Renal cortex interstitium (tissue), 11 donors: Measurements from ENCODE around the gene SFXN3. TPM values are rescaled to one million over a fixed set of nuclear protein-coding genes. Genes with fewer than 3 reads are reported as not detected.

Experiments used
- DNase-seq, 11 donors: peaks; one replicate each; pipeline ENCODE4 v3.0.0-alpha.2; 2013; ENCODE audit warnings: low read depth in 9 of 11, low spot score in 4 of 11; ENCODE audit errors: extremely low read depth in 1 of 11
- polyA plus RNA-seq, 3 donors: library from polyadenylated mRNA; unstranded; fragments of 120-200 nt; gene quantifications; one replicate each; pipeline ENCODE4 v1.2.1, GENCODE V29; 2013; ENCODE audit not compliant: insufficient read length in 3 of 3

SFXN3 gene
- polyA plus RNA-seq, 3 donors = 22.4 to 36.1 (median 24.2) TPM

DNA sequence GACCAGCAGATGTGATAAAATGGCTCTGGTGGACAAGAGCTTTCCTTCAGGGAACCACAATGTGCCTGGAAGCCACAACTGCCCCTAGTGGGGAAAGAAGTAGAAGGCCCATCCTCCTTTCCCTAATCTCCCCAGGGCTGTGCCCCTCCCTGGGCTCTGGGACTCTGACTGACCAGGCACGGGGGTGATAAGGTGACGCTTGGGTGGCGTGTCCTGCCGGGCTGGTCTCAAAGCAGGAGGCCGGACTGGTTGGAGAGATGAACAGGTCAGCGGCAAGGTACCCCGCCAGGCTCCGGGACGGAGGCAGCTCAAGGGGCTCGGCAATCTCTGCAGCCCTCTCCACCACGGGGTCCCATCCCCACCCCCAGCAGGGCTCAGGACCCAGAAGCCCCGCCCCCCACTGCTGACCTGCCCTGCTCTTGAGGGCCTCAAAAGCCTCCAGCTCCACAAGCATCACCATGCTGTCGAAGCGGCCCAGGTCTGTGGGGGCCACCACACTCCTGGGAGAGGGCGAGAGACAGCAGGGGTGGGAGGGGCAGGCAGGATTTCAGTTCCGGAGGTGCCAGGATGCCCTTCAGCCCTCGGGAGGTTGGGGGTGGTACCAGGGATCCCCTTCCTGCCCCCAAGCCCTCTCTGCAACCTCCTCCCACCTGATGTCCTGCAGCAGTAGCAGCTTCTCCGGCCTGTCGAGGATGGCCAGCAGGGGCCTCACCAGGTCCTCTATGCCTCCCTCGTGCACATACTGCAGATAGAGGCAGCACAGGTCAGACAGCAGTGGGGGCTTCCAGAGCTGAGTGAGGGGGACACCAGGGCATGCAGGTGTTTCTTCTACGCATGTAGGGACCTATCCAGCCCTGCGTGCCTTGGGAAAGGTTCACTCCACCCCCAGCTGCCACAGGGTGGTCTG lies 19.3 kb upstream of the SFXN3 start:
- DNase-seq = no peak

DNA sequence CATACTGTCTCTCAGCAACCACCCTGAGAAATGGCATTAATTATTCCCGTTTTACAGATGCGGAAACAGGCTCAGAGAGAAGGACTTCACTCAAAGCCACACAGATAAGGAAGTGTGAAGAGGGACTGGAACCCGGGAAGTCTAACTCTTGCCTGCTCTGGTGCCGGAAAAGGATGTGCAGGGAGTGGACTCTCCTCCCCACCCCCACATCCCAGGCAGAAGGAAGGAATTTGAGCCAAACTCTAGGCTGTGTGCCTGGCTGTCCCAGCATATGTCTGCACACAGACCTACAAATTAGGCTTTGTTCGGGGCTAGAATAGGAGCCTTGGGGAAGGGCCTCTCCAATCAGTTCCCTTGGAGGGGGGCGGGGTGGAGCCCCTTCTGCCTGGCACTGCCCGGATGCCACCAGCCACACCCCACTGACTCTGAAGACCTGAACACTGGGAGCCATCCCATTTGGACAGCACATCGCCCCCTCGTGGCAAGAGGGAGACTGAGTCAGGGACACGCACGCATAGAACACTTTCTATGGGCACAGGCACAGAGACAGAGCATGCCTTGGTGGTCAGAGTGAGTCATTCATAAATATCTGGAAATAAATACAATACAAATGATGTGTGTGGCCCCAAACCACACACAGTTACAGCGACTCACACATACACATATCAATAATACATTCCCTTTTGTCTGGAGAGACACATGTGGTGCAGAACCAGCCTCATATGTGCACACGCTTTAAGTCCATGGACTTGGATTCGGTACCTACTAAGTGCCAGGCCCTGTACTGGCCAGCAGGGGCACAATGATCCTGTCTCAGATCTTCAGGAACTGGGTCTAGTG lies 18.3 kb upstream of the SFXN3 start:
- peak in 5 of 11 donors; percentile 73 to 92 (median 79) for DNase-seq

DNA sequence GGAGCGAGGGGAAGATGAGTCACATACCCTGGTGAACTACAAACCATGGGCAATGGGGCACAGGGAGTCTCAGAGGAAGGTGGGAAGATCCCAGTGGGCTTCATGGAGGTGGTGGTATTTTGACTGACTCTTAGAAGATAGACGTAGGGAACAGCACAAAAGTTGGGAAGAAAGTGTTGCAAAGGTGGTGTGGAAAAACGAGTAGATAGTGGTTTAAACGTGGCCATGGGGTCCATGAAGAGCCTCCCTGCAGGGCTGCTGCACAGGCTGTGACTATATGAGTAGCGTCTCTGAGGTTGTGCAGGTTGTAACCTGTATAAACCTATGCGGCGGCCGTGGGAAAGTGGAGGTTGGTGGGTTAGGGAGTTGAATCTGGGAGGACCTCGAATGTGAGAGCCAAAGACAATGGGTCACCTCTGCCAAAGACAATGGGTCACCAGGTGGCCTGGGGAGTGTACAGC lies 17.6 kb upstream of the SFXN3 start:
- DNase-seq = no peak

DNA sequence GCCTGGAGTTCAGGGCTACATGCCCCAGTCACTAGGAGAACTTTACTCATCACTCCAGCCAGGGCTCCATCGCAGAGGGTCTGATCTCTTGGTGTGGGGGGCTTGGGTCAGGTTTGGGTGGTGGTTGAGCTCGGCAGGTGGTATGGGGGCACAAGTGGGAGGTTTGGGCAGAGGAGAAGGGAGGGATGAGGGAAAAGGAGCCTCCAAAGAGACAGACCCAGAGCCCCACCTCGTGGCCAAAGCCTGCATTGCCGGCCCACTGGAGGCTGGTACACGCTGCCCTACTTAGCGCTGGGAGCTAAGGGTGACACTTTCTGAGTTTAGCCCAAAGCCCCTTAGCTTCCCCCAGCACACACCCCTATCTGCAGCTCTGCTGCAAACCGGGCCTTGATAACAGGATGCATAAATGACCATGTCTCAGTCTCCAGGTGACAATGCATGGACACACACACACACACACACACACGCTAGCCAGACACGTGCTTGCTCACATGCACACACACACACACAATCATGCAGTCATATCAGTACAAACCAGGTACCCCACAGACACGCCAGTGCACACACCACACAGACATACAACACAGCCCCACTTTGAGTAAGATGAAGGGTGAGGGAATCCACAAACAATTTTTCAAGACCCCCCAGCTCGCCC lies 16.7 kb upstream of the SFXN3 start:
- no peak for DNase-seq

DNA sequence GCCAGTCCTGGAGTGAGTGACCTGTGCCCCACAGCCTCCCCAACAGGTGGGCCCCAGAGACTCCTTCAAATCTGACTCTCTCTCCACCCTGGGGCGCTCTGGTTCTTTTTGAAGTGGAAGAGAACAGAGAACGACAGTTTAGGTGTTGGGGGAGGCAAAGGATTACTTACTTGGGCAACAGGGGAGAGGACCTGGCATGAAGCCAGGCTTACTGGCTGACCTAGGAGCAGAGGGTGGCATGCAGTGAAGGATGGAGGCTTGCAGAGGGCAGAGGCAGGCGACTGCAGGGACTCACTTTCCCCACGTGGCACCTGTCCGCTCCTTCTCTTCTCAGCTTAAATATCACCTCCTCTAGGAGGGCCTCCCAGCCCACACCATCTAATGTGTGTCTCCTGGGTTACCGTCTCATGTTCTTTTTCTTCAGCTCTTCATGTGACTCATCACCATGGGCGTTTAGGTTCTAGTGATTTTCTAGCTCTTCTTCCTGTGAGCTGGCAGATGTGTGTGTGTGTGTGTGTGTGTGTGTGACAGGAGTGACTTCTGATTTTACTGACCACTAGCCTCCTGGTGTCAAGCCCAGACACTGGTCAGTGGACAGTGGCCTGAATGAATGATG lies 16.0 kb upstream of the SFXN3 start:
- no peak for DNase-seq

DNA sequence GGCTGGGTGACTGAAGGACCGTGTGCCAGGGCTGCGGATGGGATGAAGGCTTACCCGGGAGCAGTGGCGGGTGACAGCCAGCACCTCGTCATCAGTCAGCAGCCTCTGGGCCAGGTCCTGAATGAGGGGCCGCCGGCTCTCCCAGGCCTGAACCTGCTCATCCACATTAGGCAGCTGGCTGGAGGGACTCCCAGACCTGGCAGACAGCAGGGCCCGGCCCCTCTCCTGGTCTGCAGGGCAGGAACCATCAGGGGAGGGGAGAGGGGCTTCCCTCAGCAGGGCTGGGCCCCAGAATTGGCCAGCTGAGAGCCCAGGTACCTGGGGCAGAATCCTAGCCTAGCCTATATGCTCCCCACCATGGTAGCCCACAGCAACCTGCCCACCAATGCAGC lies 15.5 kb upstream of the SFXN3 start:
- DNase-seq = no peak

DNA sequence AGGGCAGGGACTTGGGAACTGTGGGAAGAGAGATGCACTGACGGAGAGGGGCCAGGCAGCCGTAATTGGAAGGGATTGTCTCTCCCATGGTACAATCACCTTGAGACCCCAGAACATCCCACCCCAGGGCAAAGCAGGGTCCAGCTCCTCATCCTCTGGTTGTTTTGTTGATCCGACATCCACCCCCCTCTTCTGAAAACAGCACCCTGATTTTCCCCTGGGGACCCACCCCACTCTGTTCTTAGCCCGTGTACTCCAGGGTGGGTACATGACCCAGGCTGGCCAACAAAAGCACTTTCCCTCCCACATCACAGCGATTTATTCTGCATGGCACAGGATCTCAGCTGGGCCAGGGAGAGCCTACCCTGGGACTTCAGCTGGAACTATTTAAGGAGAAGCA lies 14.2 kb upstream of the SFXN3 start:
- no peak for DNase-seq

DNA sequence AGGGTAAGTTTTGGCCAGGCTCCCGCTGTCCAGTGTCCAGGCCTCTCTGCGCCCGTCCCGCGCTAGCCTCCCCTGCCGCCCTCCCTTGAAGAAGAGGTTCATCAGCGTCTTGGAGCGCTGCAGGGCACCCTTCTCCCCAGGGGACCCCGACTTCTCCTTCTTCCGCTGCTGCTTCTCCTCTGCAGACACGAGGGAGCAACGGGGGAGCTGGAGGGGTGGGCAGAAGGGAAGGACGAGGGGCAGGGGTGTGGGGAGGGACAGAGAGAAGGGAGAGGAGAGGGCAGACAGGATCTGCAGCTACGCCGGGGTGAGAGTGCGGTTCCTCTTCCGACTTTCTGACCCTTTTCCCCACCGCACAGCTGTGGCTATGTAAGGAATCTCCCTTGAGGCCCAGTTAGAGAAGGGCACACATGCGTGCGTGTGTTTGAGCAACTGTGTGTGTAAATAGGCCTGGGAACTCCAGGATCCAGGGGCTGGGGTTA lies 12.9 kb upstream of the SFXN3 start:
- no peak for DNase-seq

DNA sequence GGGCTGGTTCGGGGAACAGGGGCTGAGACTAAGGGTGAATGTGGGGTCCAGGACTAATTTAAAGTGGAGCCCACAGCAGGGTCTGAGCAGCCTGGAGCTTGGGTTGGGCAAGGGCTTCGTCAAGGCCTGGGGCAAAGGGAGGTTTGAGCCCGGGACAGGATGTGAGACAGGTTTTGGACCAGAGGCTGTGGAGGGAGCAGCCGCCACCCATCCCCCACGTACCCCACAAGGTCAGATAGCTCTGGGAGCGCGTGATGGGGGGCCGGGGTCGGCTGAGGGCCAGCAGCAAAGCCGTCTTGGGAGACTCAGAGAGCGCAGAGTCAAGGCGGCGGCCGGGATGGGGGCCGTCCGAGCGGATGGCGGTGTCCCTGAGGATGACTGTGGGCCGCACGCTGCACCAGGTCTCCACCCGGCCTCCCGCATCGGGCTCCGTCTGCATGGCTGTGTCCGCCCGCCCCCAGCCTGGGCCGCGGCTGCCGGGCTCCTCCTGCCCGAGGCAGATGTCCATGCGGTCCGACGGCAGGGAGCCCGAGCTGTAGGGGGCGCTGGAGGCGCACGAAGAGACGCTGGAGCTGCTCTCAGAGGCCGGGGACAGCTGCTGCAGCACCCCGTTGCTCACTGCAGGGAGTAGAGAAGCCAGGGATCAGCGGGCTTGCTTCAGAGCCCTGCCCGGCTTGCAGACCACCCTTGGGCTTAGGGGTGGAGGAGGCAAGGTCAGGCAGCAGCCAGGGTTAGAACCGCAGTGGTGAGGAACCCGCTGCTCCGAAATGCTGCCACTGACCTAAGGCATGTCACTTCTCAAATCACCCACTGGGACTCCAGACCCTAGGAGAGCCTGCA lies 12.2 kb upstream of the SFXN3 start:
- DNase-seq = peak in 1 of 11 donors; percentile 69

DNA sequence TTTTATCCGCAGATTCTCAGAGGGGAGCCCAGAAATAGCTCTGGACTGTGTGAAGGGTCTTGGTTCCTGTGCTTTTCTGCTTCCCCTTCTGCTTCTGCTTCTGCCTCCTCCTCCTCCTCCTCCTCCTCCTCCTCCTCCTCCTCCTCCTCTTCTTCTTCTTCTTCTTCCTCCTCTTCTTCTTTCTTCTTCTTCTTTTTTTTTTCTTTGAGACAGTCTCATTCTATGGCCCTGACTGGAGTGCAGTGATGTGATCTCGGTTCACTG lies 11.7 kb upstream of the SFXN3 start:
- DNase-seq = no peak

DNA sequence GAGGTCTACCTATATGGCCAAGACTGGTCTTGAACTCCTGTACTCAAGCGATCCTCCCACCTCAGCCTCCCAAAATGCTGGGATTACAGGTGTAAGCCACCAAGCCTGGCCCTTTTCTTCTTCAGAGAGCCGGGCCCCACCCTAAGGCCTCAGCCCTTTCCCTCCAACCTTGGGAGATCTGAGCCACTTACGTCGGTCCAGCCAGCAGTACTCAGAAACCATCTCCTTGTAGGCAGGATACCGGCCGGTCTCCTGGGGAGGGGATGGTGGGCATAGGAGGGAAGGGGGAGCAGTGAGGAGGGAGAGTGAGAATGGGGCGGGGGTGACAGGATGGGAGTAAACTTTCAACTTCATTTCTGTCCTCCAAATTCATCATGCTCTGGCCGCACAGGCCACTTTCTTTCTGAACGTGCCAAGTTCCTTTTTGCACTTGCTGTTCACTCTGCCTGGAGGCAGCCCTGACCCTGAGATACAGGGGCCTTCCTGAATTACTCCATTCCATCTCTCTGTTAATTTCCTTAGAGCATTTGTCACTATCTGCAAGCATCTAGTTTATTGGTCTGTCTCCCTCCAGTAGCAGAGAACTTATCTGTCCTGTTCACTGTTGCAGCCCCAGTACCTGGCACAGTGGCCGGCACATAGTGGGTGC lies 10.5 kb upstream of the SFXN3 start:
- no peak for DNase-seq

DNA sequence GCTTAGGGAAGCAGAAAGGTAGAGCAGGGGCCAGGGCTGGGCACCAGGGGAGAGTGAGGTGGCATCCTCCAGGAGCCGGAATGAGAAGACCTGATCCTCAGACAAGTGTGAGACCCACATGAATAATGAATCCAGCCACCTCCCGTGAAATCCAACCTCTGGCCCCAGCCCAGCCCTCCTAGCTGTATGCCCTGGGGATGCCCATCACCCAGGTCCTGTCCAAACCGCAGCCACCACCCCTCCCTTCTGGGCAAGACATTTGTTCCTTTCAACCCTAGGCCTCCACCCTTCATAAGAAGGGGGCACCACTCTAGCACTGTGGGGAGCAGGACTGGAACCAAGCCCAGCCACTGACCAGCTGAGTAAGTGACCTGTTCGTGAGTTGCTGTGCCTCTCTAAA lies 9.8 kb upstream of the SFXN3 start:
- DNase-seq = no peak

DNA sequence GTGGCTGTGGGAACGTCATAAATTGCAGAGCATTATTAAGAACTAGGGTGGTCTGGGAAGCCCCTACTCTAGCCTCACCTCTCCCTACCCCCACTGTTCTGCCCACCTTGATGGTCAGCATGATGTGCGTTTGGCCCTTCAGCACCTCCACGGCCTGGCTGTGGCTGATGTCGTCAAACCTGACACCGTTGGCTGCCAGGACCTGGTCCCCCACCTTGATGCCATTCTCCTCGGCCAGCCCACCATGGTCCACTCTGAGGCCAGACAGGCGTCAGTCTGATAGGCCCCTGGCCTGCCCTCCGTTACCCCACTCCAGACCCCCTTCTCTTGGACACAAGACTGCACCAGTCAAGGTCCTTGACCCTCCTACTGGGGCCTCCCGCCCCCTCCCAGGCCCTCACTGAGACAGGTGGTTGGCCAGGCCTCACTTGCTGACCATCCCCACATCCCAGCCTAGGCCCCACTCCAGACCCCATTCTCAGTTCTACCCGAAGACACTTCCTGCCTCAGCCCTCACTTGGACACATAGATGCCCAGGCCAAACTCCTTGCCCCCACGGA lies 9.3 kb upstream of the SFXN3 start:
- no peak for DNase-seq

DNA sequence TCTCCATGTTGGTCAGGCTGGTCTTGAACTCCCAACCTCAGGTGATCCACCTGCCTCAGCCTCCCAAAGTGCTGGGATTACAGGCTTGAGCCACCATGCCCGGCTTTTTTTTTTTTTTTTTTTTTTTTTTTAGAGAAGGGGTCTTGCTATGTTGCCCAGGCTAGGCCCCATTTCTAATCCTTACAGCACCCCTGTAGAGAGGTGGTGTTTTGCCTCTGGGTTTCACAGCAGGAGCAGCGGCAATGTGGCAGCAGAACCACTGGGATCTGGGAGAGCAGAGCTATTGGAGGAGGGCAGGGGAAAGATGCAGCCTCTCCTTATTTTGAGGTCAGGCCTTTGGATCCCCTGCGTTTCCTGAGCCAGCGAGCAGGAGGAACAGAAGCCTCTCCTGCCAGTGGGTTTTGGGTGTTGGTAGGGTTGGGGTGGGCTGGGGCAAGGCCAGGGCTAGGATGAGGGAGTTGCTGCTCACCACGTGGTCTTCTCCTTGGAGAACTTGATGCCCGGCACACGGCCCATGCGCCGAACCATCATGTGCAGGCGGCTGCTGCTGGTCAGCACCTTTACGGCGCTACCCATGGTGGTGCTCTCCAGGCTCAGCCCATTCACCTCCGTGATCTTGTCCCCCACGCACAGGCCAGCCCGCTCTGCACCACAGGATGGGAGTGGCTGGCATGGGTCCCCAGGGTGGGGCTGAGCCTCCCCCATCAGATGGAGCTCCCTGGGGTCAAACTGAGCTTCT lies 7.9 kb upstream of the SFXN3 start:
- DNase-seq = no peak

DNA sequence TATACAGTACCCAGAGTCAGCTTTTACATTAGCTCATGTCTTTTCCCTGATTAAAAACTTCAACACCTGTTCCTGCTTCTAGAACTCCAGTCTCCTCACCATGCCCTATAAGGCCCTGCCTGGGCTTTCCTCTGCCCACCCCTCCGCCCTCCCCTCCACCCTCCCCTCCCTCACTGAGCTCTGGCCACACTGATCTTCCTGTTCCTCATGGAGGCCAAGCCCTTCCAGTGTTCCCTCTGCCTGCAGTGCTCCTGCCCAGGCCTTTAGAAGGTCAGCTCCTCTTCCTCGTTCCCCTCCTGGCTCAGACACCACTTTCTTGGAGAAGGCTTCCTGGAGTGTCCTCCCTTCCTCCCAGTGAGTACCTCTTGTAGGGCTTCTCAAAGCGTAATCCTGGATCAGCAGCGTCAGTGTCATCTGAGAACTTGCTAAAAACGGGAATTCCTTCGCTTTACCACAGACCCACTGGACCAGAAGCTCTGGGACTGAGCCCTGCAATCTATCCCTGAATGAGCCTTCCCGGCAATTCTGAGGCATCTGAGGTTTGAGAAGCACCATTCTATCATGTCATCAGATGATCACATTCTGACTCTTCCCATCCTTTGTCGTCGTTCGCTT lies 3.8 kb upstream of the SFXN3 start:
- DNase-seq = no peak

DNA sequence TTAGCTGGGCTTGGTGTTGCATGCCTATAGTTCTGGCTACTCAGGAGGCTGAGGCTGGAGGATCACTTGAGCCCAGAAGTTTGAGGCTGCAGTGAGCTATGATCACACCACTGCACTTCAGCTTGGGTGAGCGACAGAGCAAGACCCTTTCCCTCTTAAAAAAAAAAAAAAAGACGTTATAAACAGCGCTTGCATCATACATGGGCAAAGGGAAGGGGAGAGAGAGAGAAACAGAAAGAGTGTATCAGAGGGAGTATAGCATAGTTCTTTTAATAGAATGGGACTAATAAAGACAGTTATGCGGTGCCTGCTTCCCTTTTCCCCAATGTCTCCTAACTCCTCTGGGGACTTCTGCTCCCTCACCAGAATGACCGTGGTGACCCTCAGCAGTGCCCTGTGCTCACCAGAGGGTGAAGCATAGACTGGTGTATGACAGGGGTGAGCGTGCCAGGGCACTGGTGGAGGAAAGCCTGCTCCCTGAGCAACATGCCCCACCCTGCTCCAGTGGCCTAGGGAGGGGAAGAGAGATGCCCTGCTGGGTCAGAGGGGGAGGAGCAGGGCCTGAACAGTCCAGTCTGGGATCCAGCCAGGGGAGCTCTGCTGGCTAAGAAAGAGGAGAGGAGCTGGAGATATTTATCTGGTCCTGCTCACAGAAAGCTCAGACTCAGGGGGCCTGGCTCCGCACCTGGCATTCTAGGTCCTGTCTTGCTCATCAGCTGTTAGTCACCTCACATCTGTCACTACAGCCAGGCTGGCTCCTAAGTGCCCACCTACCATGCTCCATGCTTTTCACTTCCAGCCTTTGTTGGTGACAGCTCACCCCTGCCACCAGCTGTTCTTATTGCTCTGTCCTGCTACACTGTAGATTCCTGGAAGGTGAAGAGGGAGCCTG lies 2.3 kb upstream of the SFXN3 start:
- no peak for DNase-seq
